Measurements from ENCODE around the gene BEX2. TPM values are rescaled to one million over a fixed set of nuclear protein-coding genes. Genes with fewer than 3 reads are reported as not detected.

Gene BEX2
- total RNA-seq, 2 donors from 2014 or later, result 5.9 TPM; not detected in 1

DNA sequence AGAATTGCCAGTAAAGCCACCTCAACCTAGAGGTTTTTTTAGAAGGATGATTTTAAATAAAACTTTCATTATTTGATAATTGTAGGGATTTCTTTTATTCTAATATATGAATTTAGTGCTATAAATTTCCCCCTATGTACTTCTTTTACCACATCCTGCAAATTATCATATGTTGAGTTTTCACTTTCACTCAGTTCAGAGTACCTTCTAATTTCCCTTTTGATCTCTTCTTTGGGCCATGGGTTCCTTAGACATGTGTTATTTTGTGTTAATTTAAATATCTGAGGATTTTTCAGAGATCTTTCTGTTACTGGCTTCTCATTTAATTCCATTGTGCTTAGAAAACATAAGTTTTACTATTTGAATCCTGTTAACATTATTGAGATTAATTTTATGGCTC is 6.1 kb downstream of the BEX2 start:
- Histone ChIP-seq H3K4me3 (no peak overlapping the region), H3K27me3 (replicated peaks; ENCODE audit: insufficient read depth) (no peaks in the 10 kb centered on the region), H3K9me3 (no peaks in the 10 kb centered on the region), H3K27ac (no peak overlapping the region), H3K4me1 (ENCODE audit: control insufficient read depth in 1 of 2, low read depth in 2 of 2) (no peaks in the 10 kb centered on the region), H3K36me3 (no peaks in the 10 kb centered on the region)
- ATAC-seq (ENCODE audit: insufficient number of reproducible peaks, low FRiP score, low read depth), result no peak
- no peak for DNase-seq (ENCODE audit: low spot score)
- TF ChIP-seq CTCF (IDR thresholded peaks at IDR 0.05), result no peak

- Histone ChIP-seq H3K36me3 (no peaks in the 10 kb centered on the region), H3K27ac (no peak overlapping the region), H3K4me1 (ENCODE audit: control insufficient read depth in 1 of 2, low read depth in 2 of 2) (no peaks in the 10 kb centered on the region), H3K4me3 (no peak overlapping the region), H3K9me3 (no peaks in the 10 kb centered on the region), H3K27me3 (replicated peaks; ENCODE audit: insufficient read depth) (no peaks in the 10 kb centered on the region)
- DNase-seq (ENCODE audit: low spot score) (no peak), ATAC-seq (ENCODE audit: insufficient number of reproducible peaks, low FRiP score, low read depth) (no peak)
- TF ChIP-seq CTCF (IDR thresholded peaks at IDR 0.05), result no peak
Observed at GRCh38 chrX:103293118-103293517, 17.7 kb downstream of the BEX2 start.

DNA sequence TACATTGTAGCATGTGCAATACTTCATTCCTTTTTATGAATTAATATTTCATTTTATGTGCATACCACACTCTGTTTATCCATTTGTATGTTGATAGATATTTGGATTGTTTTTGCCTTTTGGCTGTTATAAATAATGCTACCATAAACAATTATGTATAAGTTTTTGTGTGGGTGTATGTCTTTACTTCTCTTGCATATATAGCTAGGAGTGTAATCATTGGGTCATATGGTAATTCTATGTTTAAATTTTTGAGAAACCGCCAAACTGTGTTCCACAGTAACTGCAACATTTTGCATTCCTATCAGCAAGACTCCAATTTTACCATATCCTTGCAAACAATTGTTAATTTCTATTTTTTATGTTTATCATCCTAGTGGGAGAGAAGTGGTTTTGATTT is 31.2 kb downstream of the BEX2 start:
- TF ChIP-seq CTCF (IDR thresholded peaks at IDR 0.05), result no peak
- no peaks in the 10 kb centered on the region for H3K27me3 ChIP-seq (replicated peaks; ENCODE audit: insufficient read depth)
- no peak overlapping the region for H3K4me3 ChIP-seq
- no peaks in the 10 kb centered on the region for H3K9me3 ChIP-seq
- H3K4me1 ChIP-seq (ENCODE audit: control insufficient read depth in 1 of 2, low read depth in 2 of 2), result no peaks in the 10 kb centered on the region
- H3K27ac ChIP-seq, result no peak overlapping the region
- H3K36me3 ChIP-seq, result no peaks in the 10 kb centered on the region
- ATAC-seq (ENCODE audit: insufficient number of reproducible peaks, low FRiP score, low read depth), result no peak
- no peak for DNase-seq (ENCODE audit: low spot score)

DNA sequence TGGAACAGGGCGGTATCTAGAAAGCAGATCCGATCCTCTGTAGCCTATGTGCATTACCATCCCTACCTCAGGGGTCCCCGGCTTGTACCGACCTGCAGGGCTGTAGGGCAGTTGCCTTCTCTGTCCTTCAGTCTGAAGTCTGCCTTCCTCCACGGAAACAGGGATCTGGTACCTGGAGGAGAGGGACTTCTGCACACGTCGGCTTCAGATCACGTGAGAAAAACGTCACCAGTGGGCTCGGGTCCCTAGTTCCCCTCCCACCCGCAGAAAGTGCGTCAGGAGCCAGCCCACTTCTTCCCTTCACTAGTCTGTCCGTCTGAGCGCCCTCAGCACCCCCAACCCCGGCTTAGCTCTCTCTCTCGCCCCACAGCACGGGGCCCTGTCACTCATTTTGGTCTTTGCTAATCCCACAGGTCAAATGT is 34.2 kb downstream of the BEX2 start, which contains the start of gene TCEAL5:
TCEAL5 (minus strand) TSS at position 170 of the 422 bp plus-strand sequence. CDS start 2,187 bp downstream, outside the sequence.
- ATAC-seq (ENCODE audit: insufficient number of reproducible peaks, low FRiP score, low read depth) (no peak), DNase-seq (ENCODE audit: low spot score) (no peak)
- H3K9me3 ChIP-seq, result no peaks in the 10 kb centered on the region
- H3K27me3 ChIP-seq (replicated peaks; ENCODE audit: insufficient read depth), result no peaks in the 10 kb centered on the region
- TF ChIP-seq CTCF (IDR thresholded peaks at IDR 0.05), result no peak
- no peaks in the 10 kb centered on the region for H3K36me3 ChIP-seq
- no peak within 1 kb of the TSS for H3K27ac ChIP-seq
- H3K4me1 ChIP-seq (ENCODE audit: control insufficient read depth in 1 of 2, low read depth in 2 of 2), result no peaks in the 10 kb centered on the region
- H3K4me3 ChIP-seq, result peak within 1 kb of the TSS; percentile 62

DNA sequence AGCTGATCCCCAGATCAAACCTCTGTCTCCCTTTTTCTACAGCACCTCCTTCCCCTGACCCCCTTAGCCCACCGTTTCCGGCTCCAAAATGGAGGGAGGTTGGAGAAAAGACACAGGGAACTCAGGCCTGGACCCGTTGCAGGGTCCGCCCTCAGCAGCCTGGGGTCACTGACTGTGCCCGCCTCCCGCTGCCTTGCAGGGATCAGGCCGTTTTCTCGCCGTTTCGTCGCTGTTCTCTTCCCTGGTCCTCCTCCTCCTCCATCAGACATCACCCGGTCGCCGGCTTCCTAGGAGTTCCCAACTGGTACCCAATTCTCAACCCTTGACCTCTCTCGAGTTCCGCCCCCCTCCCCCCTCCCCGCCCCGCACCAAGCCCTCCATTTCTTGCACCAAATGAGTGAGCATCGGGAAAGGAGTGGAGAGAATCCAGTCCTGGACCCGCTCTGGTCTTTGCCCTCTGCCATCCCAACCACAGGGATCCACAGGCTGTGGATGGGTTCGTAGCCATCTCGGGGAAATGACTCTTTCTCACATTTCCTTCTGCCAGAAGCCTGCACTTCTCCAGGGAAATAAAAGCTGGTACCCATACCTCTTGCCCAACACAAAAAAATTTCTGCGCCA is 34.7 kb downstream of the BEX2 start:
- TF ChIP-seq CTCF (IDR thresholded peaks at IDR 0.05), result no peak
- H3K36me3 ChIP-seq, result no peaks in the 10 kb centered on the region
- H3K27me3 ChIP-seq (replicated peaks; ENCODE audit: insufficient read depth), result no peaks in the 10 kb centered on the region
- ATAC-seq (ENCODE audit: insufficient number of reproducible peaks, low FRiP score, low read depth) (no peak), DNase-seq (ENCODE audit: low spot score) (no peak)
- no peaks in the 10 kb centered on the region for H3K4me1 ChIP-seq (ENCODE audit: control insufficient read depth in 1 of 2, low read depth in 2 of 2)
- peak overlapping the region; percentile 62 for H3K4me3 ChIP-seq
- H3K9me3 ChIP-seq, result no peaks in the 10 kb centered on the region
- no peak overlapping the region for H3K27ac ChIP-seq

All from thoracic aorta (tissue), 2 donors.